K562 (cell line): Measurements from ENCODE around the gene ARHGAP31. TPM values are rescaled to one million over a fixed set of nuclear protein-coding genes. Genes with fewer than 3 reads are reported as not detected.
A peak's percentile ranks its signal among the peaks of the same experiment; 100 is the strongest.

Source experiments
- ELF1 ChIP-seq: fragments of 200-800 bp; sonication (Bioruptor generic); IDR thresholded peaks from 2 replicates; pipeline ENCODE4 v1.6.1; 2016; ENCODE audit warnings: missing genetic modification characterization, missing compliant biosample characterization
- KHSRP ChIP-seq: fragments of 450-650 bp; IDR thresholded peaks from 2 replicates; pipeline ENCODE4 v1.6.1; 2017
- LCOR ChIP-seq: sonication (generic); formaldehyde crosslinking; IDR thresholded peaks from 2 replicates; pipeline ENCODE4 v1.8.0; 2022; ENCODE audit warnings: mild to moderate bottlenecking, missing genetic modification reagents
- NR2C1 ChIP-seq, 2 experiments: fragments of 450-650 bp; IDR thresholded peaks; 2 replicates each; pipeline ENCODE4 v1.6.1; 2017; ENCODE audit warnings: mild to moderate bottlenecking in 2 of 2, antibody characterized with exemption in 1 of 2, inconsistent platforms in 1 of 2, missing compliant biosample characterization in 1 of 2, missing genetic modification characterization in 1 of 2
- POLR2G ChIP-seq: fragments of 200-400 bp; formaldehyde crosslinking; IDR thresholded peaks from 2 replicates; pipeline ENCODE4 v1.6.1; 2017; ENCODE audit warnings: low read depth, mild to moderate bottlenecking, antibody characterized with exemption, low read length, moderate library complexity
- SMAD4 ChIP-seq: fragments of 250-450 bp; sonication (Bioruptor Pico); conservative IDR thresholded peaks from 2 replicates; pipeline ENCODE4 v1.8.0; 2021; ENCODE audit warnings: inconsistent platforms, mild to moderate bottlenecking, moderate library complexity
- SMARCB1 ChIP-seq: IDR thresholded peaks from 2 replicates; pipeline ENCODE4 v1.6.1; 2011; ENCODE audit warnings: improper control_type of control experiment, low read depth; ENCODE audit not compliant: insufficient read length
- TBL1XR1 ChIP-seq, 2 experiments: IDR thresholded peaks; 2 replicates each; pipeline ENCODE4 v1.6.1; 2012; ENCODE audit warnings: improper control_type of control experiment in 2 of 2, low read length in 2 of 2, mild to moderate bottlenecking in 1 of 2
- ZNF431 ChIP-seq: sonication (generic); formaldehyde crosslinking; IDR thresholded peaks from 2 replicates; pipeline ENCODE4 v1.8.0; 2022; ENCODE audit warnings: mild to moderate bottlenecking, missing genetic modification reagents
- ZNF57 ChIP-seq: fragments of 450-650 bp; formaldehyde crosslinking; IDR thresholded peaks from 2 replicates; pipeline ENCODE4 v1.4.0; 2020; ENCODE audit warnings: mild to moderate bottlenecking, moderate library complexity
- ZNF717 ChIP-seq: fragments of 250-450 bp; sonication (Bioruptor Pico); IDR thresholded peaks from 2 replicates; pipeline ENCODE4 v1.5.0; 2021
- polyA plus RNA-seq, 8 experiments: library from polyadenylated mRNA; depleted of rRNA in 4 of 8; stranded (reverse) in 5 of 8; unstranded in 3 of 8; fragments of >200 nt; fragmentation: Nextera tagmentation in 2 of 8; fragmentation: Illumina TruSeq in 1 of 8; extraction: Ambion mirVana in 2 of 8; extraction: Trizol in 1 of 8; gene quantifications; 2 replicates each; pipeline versions ENCODE4 v1.2.1 to v1.2.3, GENCODE V29; 2011 to 2014; ENCODE audit warnings: inconsistent platforms in 1 of 8, missing spikeins in 1 of 8
- total RNA-seq, 7 experiments: library from RNA; depleted of rRNA in 6 of 7; stranded (reverse); fragments of >200 nt in 6 of 7; fragmentation: Illumina TruSeq in 2 of 7; extraction: Trizol in 2 of 7; gene quantifications; 2 replicates each; pipeline versions ENCODE4 v1.2.1 to v1.2.3, GENCODE V29; 2011 to 2021; ENCODE audit warnings: low replicate concordance in 1 of 7
- TF ChIP-seq, protein P1 (sequence below): conservative IDR thresholded peaks from 2 replicates; pipeline ENCODE4 v1.6.1; 2011; ENCODE audit warnings: low read depth, mild to moderate bottlenecking, low read length; ENCODE audit not compliant: control insufficient read depth
- TF ChIP-seq, protein P2 (sequence below), 3 experiments: IDR thresholded peaks in 2 of 3; conservative IDR thresholded peaks in 1 of 3; 2 replicates each; pipeline ENCODE4 v1.5.1; 2011 to 2012; ENCODE audit warnings: low read length in 3 of 3, mild to moderate bottlenecking in 3 of 3, control low read depth in 2 of 3, improper control_type of control experiment in 1 of 3, inconsistent platforms in 1 of 3, low read depth in 1 of 3, mixed read lengths in 1 of 3, moderate library complexity in 1 of 3; ENCODE audit not compliant: insufficient read depth in 2 of 3
- TF ChIP-seq, protein P3 (sequence below): fragments of 250-450 bp; sonication (Bioruptor Pico); IDR thresholded peaks from 2 replicates; pipeline ENCODE4 v1.9.0; 2021; ENCODE audit warnings: mild to moderate bottlenecking, inconsistent platforms
- TF ChIP-seq, protein P4 (sequence below): fragments of 450-650 bp; IDR thresholded peaks from 2 replicates; pipeline ENCODE4 v1.7.1; 2018; ENCODE audit warnings: mild to moderate bottlenecking, low read depth; ENCODE audit not compliant: partially characterized antibody

The ARHGAP31 gene
- total and polyA plus RNA-seq, 9 of the 15 experiments (the other 6 are each of a cell fraction or from before 2014, with no cell fraction given) = under 0.01 to 0.13 (median 0.06) TPM; not detected in 5

DNA sequence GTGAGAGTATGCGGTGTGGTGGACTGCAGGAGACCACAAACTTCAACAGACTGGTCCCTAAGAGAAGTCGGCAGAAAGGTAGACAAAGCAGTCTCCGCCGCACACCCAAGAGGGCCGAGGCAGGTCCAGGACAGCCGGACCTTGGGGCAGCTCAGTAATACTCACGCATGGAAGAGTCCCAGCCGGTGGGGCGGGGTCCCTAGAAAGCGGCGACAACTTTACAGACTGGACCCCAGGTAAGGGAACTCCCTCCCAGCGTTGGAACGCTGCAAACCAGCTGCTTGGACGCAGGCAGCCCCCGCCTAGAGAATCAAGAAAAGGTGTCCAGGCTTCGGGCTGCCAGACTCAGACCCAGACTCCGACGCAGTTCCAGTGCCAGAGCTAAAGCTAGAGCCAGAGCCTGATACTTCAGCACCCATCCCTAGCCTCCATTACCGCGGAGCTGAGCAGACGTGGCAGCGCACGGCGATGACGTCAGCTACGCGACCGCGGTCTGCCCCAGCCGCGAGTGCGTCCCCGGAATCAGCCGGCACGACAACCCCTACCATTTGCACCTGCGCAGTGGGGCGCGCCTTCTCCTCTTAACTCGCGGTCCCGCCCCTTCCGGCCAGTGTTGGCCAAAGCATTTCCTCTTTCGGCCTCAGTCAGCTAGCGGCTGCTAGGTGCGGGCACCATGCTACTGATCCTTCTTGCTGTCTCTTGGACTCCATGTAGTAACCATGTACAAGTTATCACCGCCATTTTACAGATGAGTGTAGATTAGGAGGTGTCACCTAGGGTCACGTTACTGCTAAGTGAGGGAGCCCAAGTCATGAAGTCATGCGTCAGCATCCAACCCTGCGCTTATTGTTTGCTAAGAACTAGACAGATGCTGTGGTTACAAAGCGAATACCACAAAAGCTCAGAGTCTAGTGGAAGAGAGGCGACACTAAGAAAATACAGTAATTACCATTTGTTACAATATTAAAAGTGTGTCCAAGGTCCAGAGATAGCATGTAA is 169.3 kb downstream of the ARHGAP31 start, which contains the start of gene TMEM39A (continued):
- TF ChIP-seq, protein P1, sequence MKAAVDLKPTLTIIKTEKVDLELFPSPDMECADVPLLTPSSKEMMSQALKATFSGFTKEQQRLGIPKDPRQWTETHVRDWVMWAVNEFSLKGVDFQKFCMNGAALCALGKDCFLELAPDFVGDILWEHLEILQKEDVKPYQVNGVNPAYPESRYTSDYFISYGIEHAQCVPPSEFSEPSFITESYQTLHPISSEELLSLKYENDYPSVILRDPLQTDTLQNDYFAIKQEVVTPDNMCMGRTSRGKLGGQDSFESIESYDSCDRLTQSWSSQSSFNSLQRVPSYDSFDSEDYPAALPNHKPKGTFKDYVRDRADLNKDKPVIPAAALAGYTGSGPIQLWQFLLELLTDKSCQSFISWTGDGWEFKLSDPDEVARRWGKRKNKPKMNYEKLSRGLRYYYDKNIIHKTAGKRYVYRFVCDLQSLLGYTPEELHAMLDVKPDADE = 0 out of 2 replicates have a peak, but pooled peaks have one; percentile 29
- TF ChIP-seq, protein P2, sequence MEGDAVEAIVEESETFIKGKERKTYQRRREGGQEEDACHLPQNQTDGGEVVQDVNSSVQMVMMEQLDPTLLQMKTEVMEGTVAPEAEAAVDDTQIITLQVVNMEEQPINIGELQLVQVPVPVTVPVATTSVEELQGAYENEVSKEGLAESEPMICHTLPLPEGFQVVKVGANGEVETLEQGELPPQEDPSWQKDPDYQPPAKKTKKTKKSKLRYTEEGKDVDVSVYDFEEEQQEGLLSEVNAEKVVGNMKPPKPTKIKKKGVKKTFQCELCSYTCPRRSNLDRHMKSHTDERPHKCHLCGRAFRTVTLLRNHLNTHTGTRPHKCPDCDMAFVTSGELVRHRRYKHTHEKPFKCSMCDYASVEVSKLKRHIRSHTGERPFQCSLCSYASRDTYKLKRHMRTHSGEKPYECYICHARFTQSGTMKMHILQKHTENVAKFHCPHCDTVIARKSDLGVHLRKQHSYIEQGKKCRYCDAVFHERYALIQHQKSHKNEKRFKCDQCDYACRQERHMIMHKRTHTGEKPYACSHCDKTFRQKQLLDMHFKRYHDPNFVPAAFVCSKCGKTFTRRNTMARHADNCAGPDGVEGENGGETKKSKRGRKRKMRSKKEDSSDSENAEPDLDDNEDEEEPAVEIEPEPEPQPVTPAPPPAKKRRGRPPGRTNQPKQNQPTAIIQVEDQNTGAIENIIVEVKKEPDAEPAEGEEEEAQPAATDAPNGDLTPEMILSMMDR (IDR thresholded peaks at IDR 0.05 in 2 of 3, conservative IDR thresholded peaks at IDR 0.05 in 1 of 3; ENCODE audit: insufficient read depth in 2 of 3, low read depth in 1 of 3, low read length in 3 of 3) = peak in 1 of 3 experiments; percentile 27; a peak in 2 of 6 replicates
- TF ChIP-seq ZNF717 (no peak), NR2C1 (IDR thresholded peaks at IDR 0.05) (peak; percentile 51; the same call in 1 of the 2 replicates), NR2C1 (tag; IDR thresholded peaks at IDR 0.05) (0 out of 2 replicates have a peak, but pooled peaks have one; percentile 37), TBL1XR1 (IDR thresholded peaks at IDR 0.05; ENCODE audit: low read length in 2 of 2) (peak in 1 of 2 experiments; percentile 85; a peak in 2 of 4 replicates), ZNF57 (CRISPR knock-in tag) (no peak), POLR2G (peak; percentile 94), SMAD4 (CRISPR knock-in tag) (0 out of 2 replicates have a peak, but pooled peaks have one; percentile 31), ELF1 (peak; percentile 83), SMARCB1 (no peak), LCOR (CRISPR knock-in tag) (peak; percentile 70; the same call in 1 of the 2 replicates), KHSRP (peak; percentile 82), ZNF431 (peak; percentile 28; the same call in 1 of the 2 replicates)
- TF ChIP-seq, protein P3, sequence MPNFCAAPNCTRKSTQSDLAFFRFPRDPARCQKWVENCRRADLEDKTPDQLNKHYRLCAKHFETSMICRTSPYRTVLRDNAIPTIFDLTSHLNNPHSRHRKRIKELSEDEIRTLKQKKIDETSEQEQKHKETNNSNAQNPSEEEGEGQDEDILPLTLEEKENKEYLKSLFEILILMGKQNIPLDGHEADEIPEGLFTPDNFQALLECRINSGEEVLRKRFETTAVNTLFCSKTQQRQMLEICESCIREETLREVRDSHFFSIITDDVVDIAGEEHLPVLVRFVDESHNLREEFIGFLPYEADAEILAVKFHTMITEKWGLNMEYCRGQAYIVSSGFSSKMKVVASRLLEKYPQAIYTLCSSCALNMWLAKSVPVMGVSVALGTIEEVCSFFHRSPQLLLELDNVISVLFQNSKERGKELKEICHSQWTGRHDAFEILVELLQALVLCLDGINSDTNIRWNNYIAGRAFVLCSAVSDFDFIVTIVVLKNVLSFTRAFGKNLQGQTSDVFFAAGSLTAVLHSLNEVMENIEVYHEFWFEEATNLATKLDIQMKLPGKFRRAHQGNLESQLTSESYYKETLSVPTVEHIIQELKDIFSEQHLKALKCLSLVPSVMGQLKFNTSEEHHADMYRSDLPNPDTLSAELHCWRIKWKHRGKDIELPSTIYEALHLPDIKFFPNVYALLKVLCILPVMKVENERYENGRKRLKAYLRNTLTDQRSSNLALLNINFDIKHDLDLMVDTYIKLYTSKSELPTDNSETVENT (CRISPR knock-in tag) = peak; percentile 26; the same call in 1 of the 2 replicates
- TF ChIP-seq, protein P4, sequence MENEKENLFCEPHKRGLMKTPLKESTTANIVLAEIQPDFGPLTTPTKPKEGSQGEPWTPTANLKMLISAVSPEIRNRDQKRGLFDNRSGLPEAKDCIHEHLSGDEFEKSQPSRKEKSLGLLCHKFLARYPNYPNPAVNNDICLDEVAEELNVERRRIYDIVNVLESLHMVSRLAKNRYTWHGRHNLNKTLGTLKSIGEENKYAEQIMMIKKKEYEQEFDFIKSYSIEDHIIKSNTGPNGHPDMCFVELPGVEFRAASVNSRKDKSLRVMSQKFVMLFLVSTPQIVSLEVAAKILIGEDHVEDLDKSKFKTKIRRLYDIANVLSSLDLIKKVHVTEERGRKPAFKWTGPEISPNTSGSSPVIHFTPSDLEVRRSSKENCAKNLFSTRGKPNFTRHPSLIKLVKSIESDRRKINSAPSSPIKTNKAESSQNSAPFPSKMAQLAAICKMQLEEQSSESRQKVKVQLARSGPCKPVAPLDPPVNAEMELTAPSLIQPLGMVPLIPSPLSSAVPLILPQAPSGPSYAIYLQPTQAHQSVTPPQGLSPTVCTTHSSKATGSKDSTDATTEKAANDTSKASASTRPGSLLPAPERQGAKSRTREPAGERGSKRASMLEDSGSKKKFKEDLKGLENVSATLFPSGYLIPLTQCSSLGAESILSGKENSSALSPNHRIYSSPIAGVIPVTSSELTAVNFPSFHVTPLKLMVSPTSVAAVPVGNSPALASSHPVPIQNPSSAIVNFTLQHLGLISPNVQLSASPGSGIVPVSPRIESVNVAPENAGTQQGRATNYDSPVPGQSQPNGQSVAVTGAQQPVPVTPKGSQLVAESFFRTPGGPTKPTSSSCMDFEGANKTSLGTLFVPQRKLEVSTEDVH = peak; percentile 74
